ENCODE results near the gene DCDC2B. TPM values are rescaled to one million over a fixed set of nuclear protein-coding genes. Genes with fewer than 3 reads are reported as not detected.

DCDC2B gene
- total RNA-seq, 1 donor from 2014 or later, result not detected

- no peak overlapping the region for H3K4me3 ChIP-seq (ENCODE audit: low read length in 3 of 3)
- H3K27ac ChIP-seq (ENCODE audit: low read depth, low read length), result no peak overlapping the region
- H3K36me3 ChIP-seq (ENCODE audit: control insufficient read depth in 3 of 3, insufficient read depth in 3 of 3, low read length in 3 of 3), result peaks cover 66 to 78% (median 71%) of the 10 kb centered on the region in 3 donors
- H3K4me1 ChIP-seq (ENCODE audit: control insufficient read depth in 3 of 3, insufficient read depth in 3 of 3, low read length in 3 of 3), result peaks cover 31 to 45% (median 42%) of the 10 kb centered on the region in 3 donors
- no peak overlapping the region for H3K9ac ChIP-seq (ENCODE audit: low read depth in 1 of 3, low read length in 3 of 3)
- no peaks in the 10 kb centered on the region for H3K9me3 ChIP-seq (ENCODE audit: control insufficient read depth in 3 of 3, low read length in 3 of 3)
- no peaks in the 10 kb centered on the region for H3K27me3 ChIP-seq (ENCODE audit: control insufficient read depth in 3 of 3, insufficient read depth in 3 of 3, low read length in 3 of 3)
These were observed 13.9 kb upstream of the DCDC2B start for GRCh38 chr1:32194984-32195383.

GRCh38 chr1:32195531-32195930, 13.4 kb upstream of the DCDC2B start:
- Histone ChIP-seq H3K9me3 (ENCODE audit: control insufficient read depth in 3 of 3, low read length in 3 of 3) (no peaks in the 10 kb centered on the region), H3K36me3 (ENCODE audit: control insufficient read depth in 3 of 3, insufficient read depth in 3 of 3, low read length in 3 of 3) (peaks cover 60 to 72% (median 66%) of the 10 kb centered on the region in 3 donors), H3K4me1 (ENCODE audit: control insufficient read depth in 3 of 3, insufficient read depth in 3 of 3, low read length in 3 of 3) (peaks cover 36 to 50% (median 47%) of the 10 kb centered on the region in 3 donors), H3K9ac (ENCODE audit: low read depth in 1 of 3, low read length in 3 of 3) (no peak overlapping the region), H3K27ac (ENCODE audit: low read depth, low read length) (no peak overlapping the region), H3K27me3 (ENCODE audit: control insufficient read depth in 3 of 3, insufficient read depth in 3 of 3, low read length in 3 of 3) (no peaks in the 10 kb centered on the region), H3K4me3 (ENCODE audit: low read length in 3 of 3) (no peak overlapping the region)

- Histone ChIP-seq H3K27me3 (ENCODE audit: control insufficient read depth in 3 of 3, insufficient read depth in 3 of 3, low read length in 3 of 3) (no peaks in the 10 kb centered on the region), H3K4me1 (ENCODE audit: control insufficient read depth in 3 of 3, insufficient read depth in 3 of 3, low read length in 3 of 3) (peaks cover 38 to 52% (median 48%) of the 10 kb centered on the region in 3 donors), H3K4me3 (ENCODE audit: low read length in 3 of 3) (no peak overlapping the region), H3K9ac (ENCODE audit: low read depth in 1 of 3, low read length in 3 of 3) (no peak overlapping the region), H3K9me3 (ENCODE audit: control insufficient read depth in 3 of 3, low read length in 3 of 3) (no peaks in the 10 kb centered on the region), H3K27ac (ENCODE audit: low read depth, low read length) (peak overlapping the region; percentile 31), H3K36me3 (ENCODE audit: control insufficient read depth in 3 of 3, insufficient read depth in 3 of 3, low read length in 3 of 3) (peaks cover 56 to 67% (median 60%) of the 10 kb centered on the region in 3 donors)
These were observed 12.7 kb upstream of the DCDC2B start for GRCh38 chr1:32195972-32196823.

GRCh38 chr1:32197074-32197473, 11.8 kb upstream of the DCDC2B start:
- peak overlapping the region; percentile 99 for H3K27ac ChIP-seq (ENCODE audit: low read depth, low read length)
- peak overlapping the region in 1 of 3 donors; percentile 95 for H3K9ac ChIP-seq (ENCODE audit: low read depth in 1 of 3, low read length in 3 of 3)
- H3K9me3 ChIP-seq (ENCODE audit: control insufficient read depth in 3 of 3, low read length in 3 of 3), result no peaks in the 10 kb centered on the region
- peaks cover 46 to 61% (median 56%) of the 10 kb centered on the region in 3 donors for H3K4me1 ChIP-seq (ENCODE audit: control insufficient read depth in 3 of 3, insufficient read depth in 3 of 3, low read length in 3 of 3)
- H3K27me3 ChIP-seq (ENCODE audit: control insufficient read depth in 3 of 3, insufficient read depth in 3 of 3, low read length in 3 of 3), result no peaks in the 10 kb centered on the region
- H3K36me3 ChIP-seq (ENCODE audit: control insufficient read depth in 3 of 3, insufficient read depth in 3 of 3, low read length in 3 of 3), result peaks cover 50 to 58% (median 51%) of the 10 kb centered on the region in 3 donors
- no peak overlapping the region for H3K4me3 ChIP-seq (ENCODE audit: low read length in 3 of 3)

- Histone ChIP-seq H3K4me1 (ENCODE audit: control insufficient read depth in 3 of 3, insufficient read depth in 3 of 3, low read length in 3 of 3) (peaks cover 51 to 66% (median 63%) of the 10 kb centered on the region in 3 donors), H3K27ac (ENCODE audit: low read depth, low read length) (peak overlapping the region; percentile 99), H3K36me3 (ENCODE audit: control insufficient read depth in 3 of 3, insufficient read depth in 3 of 3, low read length in 3 of 3) (peaks cover 43 to 51% (median 44%) of the 10 kb centered on the region in 3 donors), H3K9ac (ENCODE audit: low read depth in 1 of 3, low read length in 3 of 3) (peak overlapping the region in 2 of 3 donors; percentile 10 to 95), H3K4me3 (ENCODE audit: low read length in 3 of 3) (no peak overlapping the region), H3K27me3 (ENCODE audit: control insufficient read depth in 3 of 3, insufficient read depth in 3 of 3, low read length in 3 of 3) (no peaks in the 10 kb centered on the region), H3K9me3 (ENCODE audit: control insufficient read depth in 3 of 3, low read length in 3 of 3) (no peaks in the 10 kb centered on the region)
These were observed 11.1 kb upstream of the DCDC2B start for GRCh38 chr1:32197837-32198236.

GRCh38 chr1:32198237-32199042, 10.4 kb upstream of the DCDC2B start:
- Histone ChIP-seq H3K27ac (ENCODE audit: low read depth, low read length) (peak overlapping the region; percentile 99), H3K27me3 (ENCODE audit: control insufficient read depth in 3 of 3, insufficient read depth in 3 of 3, low read length in 3 of 3) (no peaks in the 10 kb centered on the region), H3K36me3 (ENCODE audit: control insufficient read depth in 3 of 3, insufficient read depth in 3 of 3, low read length in 3 of 3) (peaks cover 37 to 45% (median 39%) of the 10 kb centered on the region in 3 donors), H3K9me3 (ENCODE audit: control insufficient read depth in 3 of 3, low read length in 3 of 3) (no peaks in the 10 kb centered on the region), H3K4me1 (ENCODE audit: control insufficient read depth in 3 of 3, insufficient read depth in 3 of 3, low read length in 3 of 3) (peaks cover 51 to 66% (median 63%) of the 10 kb centered on the region in 3 donors), H3K9ac (ENCODE audit: low read depth in 1 of 3, low read length in 3 of 3) (peak overlapping the region; percentile 61 to 95 (median 92)), H3K4me3 (ENCODE audit: low read length in 3 of 3) (peak overlapping the region in 1 of 3 donors; percentile 89)

- Histone ChIP-seq H3K27me3 (ENCODE audit: control insufficient read depth in 3 of 3, insufficient read depth in 3 of 3, low read length in 3 of 3) (no peaks in the 10 kb centered on the region), H3K9ac (ENCODE audit: low read depth in 1 of 3, low read length in 3 of 3) (peak overlapping the region; percentile 61 to 95 (median 92)), H3K9me3 (ENCODE audit: control insufficient read depth in 3 of 3, low read length in 3 of 3) (no peaks in the 10 kb centered on the region), H3K4me3 (ENCODE audit: low read length in 3 of 3) (peak overlapping the region; percentile 86 to 89 (median 89)), H3K36me3 (ENCODE audit: control insufficient read depth in 3 of 3, insufficient read depth in 3 of 3, low read length in 3 of 3) (peaks cover 31 to 45% (median 41%) of the 10 kb centered on the region in 3 donors), H3K4me1 (ENCODE audit: control insufficient read depth in 3 of 3, insufficient read depth in 3 of 3, low read length in 3 of 3) (peaks cover 51 to 66% (median 63%) of the 10 kb centered on the region in 3 donors), H3K27ac (ENCODE audit: low read depth, low read length) (peak overlapping the region; percentile 99)
These were observed 9.7 kb upstream of the DCDC2B start for GRCh38 chr1:32199043-32199716.

- Histone ChIP-seq H3K4me3 (ENCODE audit: low read length in 3 of 3) (peak overlapping the region; percentile 86 to 89 (median 89)), H3K9ac (ENCODE audit: low read depth in 1 of 3, low read length in 3 of 3) (peak overlapping the region; percentile 83 to 95 (median 92)), H3K9me3 (ENCODE audit: control insufficient read depth in 3 of 3, low read length in 3 of 3) (no peaks in the 10 kb centered on the region), H3K36me3 (ENCODE audit: control insufficient read depth in 3 of 3, insufficient read depth in 3 of 3, low read length in 3 of 3) (peaks cover 26 to 45% (median 38%) of the 10 kb centered on the region in 3 donors), H3K4me1 (ENCODE audit: control insufficient read depth in 3 of 3, insufficient read depth in 3 of 3, low read length in 3 of 3) (peaks cover 51 to 66% (median 63%) of the 10 kb centered on the region in 3 donors), H3K27ac (ENCODE audit: low read depth, low read length) (peak overlapping the region; percentile 99), H3K27me3 (ENCODE audit: control insufficient read depth in 3 of 3, insufficient read depth in 3 of 3, low read length in 3 of 3) (no peaks in the 10 kb centered on the region)
These were observed 9.2 kb upstream of the DCDC2B start for GRCh38 chr1:32199717-32200072.

- Histone ChIP-seq H3K36me3 (ENCODE audit: control insufficient read depth in 3 of 3, insufficient read depth in 3 of 3, low read length in 3 of 3) (peaks cover 18 to 38% (median 33%) of the 10 kb centered on the region in 3 donors), H3K9ac (ENCODE audit: low read depth in 1 of 3, low read length in 3 of 3) (peak within 1 kb of the TSS; percentile 83 to 95 (median 92)), H3K27ac (ENCODE audit: low read depth, low read length) (peak within 1 kb of the TSS; percentile 99), H3K27me3 (ENCODE audit: control insufficient read depth in 3 of 3, insufficient read depth in 3 of 3, low read length in 3 of 3) (no peaks in the 10 kb centered on the region), H3K9me3 (ENCODE audit: control insufficient read depth in 3 of 3, low read length in 3 of 3) (no peaks in the 10 kb centered on the region), H3K4me3 (ENCODE audit: low read length in 3 of 3) (peak within 1 kb of the TSS; percentile 86 to 89 (median 89)), H3K4me1 (ENCODE audit: control insufficient read depth in 3 of 3, insufficient read depth in 3 of 3, low read length in 3 of 3) (peaks cover 57 to 69% (median 69%) of the 10 kb centered on the region in 3 donors)
These were observed 8.5 kb upstream of the DCDC2B start, which contains the start of gene CCDC28B for GRCh38 chr1:32200226-32201010. TSS of gene CCDC28B (plus strand) at chr1:32200595. CDS start at chr1:32201936, 1,341 bp downstream.

All from skeletal muscle tissue (tissue), 4 donors.